Measurements from ENCODE around the gene ANKRD26.
"Not testable (repeated sequence)": the region's sequence is repeated elsewhere in the genome, so short reads cannot be mapped to it uniquely, and the experiment has no call there.

The ANKRD26 gene

GRCh38 chr10:27099916-27100812 is at the start of gene ANKRD26:
ANKRD26 (minus strand) TSS chr10:27100494; CDS start chr10:27100326, 168 bp downstream.
- peak; percentile 98 for DNase-seq (ENCODE audit: low spot score)

GRCh38 chr10:27147701-27148100 is 47.4 kb upstream of the ANKRD26 start:
- DNase-seq (ENCODE audit: low spot score), result no peak

GRCh38 chr10:27145937-27146336 is 45.6 kb upstream of the ANKRD26 start:
- no peak for DNase-seq (ENCODE audit: low spot score)

- no peak for DNase-seq (ENCODE audit: low spot score)
These were observed 43.4 kb upstream of the ANKRD26 start for GRCh38 chr10:27143686-27144085.

- no peak for DNase-seq (ENCODE audit: low spot score)
These were observed 38.0 kb upstream of the ANKRD26 start for GRCh38 chr10:27138277-27138676.

GRCh38 chr10:27134371-27134770 is 34.1 kb upstream of the ANKRD26 start:
- no peak for DNase-seq (ENCODE audit: low spot score)

- no peak for DNase-seq (ENCODE audit: low spot score)
These were observed 7.9 kb upstream of the ANKRD26 start for GRCh38 chr10:27108165-27108564.

- no peak for DNase-seq (ENCODE audit: low spot score)
These were observed 4.6 kb upstream of the ANKRD26 start for GRCh38 chr10:27104919-27105318.

- no peak for DNase-seq (ENCODE audit: low spot score)
These were observed 586 bp upstream of the ANKRD26 start for GRCh38 chr10:27100813-27101347.

- no peak for DNase-seq (ENCODE audit: low spot score)
These were observed 846 bp downstream of the ANKRD26 start for GRCh38 chr10:27099448-27099847.

- DNase-seq (ENCODE audit: low spot score), result no peak
These were observed 11.9 kb downstream of the ANKRD26 start for GRCh38 chr10:27088119-27089044.

- no peak for DNase-seq (ENCODE audit: low spot score)
These were observed 27.7 kb downstream of the ANKRD26 start for GRCh38 chr10:27072436-27073114.

GRCh38 chr10:27068217-27068891 is 31.9 kb downstream of the ANKRD26 start:
- DNase-seq (ENCODE audit: low spot score), result no peak

- no peak for DNase-seq (ENCODE audit: low spot score)
These were observed 35.2 kb downstream of the ANKRD26 start for GRCh38 chr10:27065084-27065483.

GRCh38 chr10:27052656-27053055 is 47.6 kb downstream of the ANKRD26 start:
- no peak for DNase-seq (ENCODE audit: low spot score)

- DNase-seq (ENCODE audit: low spot score), result not testable (repeated sequence)
These were observed 55.0 kb downstream of the ANKRD26 start for GRCh38 chr10:27045247-27045646.

- DNase-seq (ENCODE audit: low spot score), result no peak
These were observed 59.1 kb downstream of the ANKRD26 start for GRCh38 chr10:27041196-27041595.

- DNase-seq (ENCODE audit: low spot score), result no peak
These were observed 62.1 kb downstream of the ANKRD26 start for GRCh38 chr10:27038168-27038567.

- no peak for DNase-seq (ENCODE audit: low spot score)
These were observed 65.1 kb downstream of the ANKRD26 start for GRCh38 chr10:27035163-27035562.

GRCh38 chr10:27030060-27030459 is 70.2 kb downstream of the ANKRD26 start:
- no peak for DNase-seq (ENCODE audit: low spot score)

- DNase-seq (ENCODE audit: low spot score), result no peak
These were observed 78.2 kb downstream of the ANKRD26 start for GRCh38 chr10:27022048-27022447.
